GM12873 (cell line): ENCODE data around the gene SHROOM2.

Experiments used
- TF ChIP-seq, protein P1 (sequence below): IDR thresholded peaks from 2 replicates; pipeline ENCODE4 v1.5.1; 2012; ENCODE audit warnings: low read depth, mild to moderate bottlenecking, moderate library complexity, low read length, control low read depth; ENCODE audit not compliant: insufficient read depth; ENCODE audit errors: missing control alignments

SHROOM2 gene

DNA sequence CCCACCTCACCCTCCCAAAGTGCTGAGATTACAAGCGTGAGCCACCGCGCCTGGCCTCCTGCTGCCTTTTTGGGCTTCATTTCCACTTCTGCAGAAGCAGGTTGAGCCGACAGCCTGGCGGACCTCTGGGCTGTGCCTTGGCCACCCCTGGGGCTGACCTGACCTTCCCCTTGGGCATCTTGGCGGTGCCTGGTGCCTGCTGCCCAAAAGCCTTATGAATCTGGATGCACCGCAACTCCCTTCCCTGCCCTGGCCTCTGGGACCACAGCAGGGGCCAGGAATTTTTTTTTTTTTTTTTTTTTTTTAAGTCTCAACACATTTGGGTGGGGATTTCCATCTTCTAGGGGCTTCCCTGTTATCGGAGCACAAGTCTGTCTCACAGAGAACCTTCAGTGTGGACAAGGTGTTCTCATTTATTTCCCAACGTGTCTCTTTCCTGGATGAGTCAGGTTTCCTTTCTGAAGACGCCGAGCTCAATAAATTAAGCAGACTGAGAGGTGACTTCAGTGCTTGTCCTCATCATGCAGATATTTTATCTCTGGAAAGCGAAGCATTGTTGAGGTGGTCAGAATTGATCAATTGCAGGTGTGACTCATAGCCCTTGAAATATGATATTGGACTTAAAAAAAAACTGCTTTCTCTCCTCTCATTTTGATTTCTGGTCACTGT lies 79.7 kb downstream of the SHROOM2 start:
- TF ChIP-seq, protein P1, sequence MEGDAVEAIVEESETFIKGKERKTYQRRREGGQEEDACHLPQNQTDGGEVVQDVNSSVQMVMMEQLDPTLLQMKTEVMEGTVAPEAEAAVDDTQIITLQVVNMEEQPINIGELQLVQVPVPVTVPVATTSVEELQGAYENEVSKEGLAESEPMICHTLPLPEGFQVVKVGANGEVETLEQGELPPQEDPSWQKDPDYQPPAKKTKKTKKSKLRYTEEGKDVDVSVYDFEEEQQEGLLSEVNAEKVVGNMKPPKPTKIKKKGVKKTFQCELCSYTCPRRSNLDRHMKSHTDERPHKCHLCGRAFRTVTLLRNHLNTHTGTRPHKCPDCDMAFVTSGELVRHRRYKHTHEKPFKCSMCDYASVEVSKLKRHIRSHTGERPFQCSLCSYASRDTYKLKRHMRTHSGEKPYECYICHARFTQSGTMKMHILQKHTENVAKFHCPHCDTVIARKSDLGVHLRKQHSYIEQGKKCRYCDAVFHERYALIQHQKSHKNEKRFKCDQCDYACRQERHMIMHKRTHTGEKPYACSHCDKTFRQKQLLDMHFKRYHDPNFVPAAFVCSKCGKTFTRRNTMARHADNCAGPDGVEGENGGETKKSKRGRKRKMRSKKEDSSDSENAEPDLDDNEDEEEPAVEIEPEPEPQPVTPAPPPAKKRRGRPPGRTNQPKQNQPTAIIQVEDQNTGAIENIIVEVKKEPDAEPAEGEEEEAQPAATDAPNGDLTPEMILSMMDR = no peak

DNA sequence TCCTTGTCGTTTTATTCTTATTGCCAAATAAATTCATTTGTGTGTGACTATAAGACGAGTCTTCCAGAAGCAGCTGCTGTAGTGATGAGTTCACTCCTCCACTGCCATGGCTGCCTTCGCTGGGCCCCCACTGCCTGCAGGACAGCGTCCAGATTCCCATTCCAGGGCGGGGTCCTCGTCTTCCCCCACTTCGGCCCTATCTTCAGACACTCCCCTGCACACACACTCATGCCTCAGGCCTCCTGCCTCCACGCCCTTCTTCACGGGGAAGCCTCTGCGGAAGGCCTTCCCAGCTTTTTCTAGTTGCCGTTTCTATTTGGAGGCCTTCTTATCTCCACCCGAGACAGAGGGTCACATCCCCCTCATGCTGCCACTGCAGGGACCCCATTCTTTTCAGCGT lies 80.4 kb downstream of the SHROOM2 start:
- TF ChIP-seq, protein P1 = no peak

DNA sequence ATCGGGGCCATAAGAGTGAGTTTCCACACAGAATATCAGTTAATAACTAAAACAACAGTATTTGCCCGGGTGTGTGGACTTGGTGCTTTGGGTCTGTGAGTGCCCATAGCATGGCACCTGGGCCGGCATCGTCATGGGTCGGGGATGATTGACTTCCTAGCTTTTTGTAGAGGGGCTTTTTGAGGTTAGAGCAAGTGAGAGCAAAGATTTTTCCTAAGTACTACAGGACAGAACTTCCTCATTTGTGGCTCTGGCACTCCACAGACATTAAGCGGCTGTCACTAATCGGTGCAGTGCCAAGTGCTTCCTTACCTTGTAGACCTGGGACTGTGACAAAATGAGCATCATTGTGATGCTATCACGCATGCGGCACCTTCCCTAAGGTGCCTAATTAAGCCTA lies 81.0 kb downstream of the SHROOM2 start:
- TF ChIP-seq, protein P1 = no peak

DNA sequence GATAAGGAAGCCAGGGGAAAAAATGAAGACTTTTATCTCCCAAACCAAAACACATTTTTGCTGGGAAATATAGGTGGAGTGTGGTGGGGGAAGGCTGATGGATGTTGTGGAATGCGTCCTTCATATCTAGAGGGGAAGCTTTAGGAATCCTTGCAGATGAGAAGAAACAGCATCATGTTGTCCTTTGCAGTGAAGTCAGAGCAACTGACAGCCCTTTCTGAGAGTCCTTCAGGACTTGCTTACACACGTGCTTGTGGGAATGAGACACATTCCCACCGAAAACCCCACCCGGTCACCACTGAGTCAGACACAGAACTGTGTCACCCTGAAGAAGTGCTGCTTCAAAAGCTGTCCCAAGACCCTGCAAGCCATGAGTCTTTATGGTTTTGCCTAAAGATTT lies 81.5 kb downstream of the SHROOM2 start:
- TF ChIP-seq, protein P1 = no peak

DNA sequence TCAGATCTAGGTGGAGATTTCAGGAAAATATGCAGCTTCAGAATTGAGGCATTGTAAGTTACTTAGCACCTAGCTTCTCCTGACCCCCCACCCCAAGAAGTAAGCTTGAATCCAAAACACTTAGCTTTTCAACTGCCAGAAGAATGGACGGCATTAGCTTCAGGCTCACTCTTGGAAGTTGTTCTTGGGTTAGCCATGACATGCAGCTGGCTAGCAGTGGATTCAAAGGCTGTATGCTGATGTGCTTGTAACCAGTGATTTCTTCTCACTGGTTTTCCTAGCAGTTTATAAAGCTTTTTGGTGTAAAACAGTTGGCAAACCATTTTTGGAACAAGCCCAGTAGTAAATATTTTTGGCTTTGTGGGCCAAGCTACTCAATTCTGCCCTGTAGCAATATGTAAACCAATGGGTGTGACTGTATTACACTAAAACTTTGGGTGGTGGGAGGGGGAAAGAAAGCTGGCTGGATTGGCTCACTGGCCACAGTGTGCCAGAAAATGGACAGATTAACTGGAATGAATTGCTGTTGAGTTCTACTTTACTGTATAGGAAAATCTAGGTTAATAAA lies 85.6 kb downstream of the SHROOM2 start:
- TF ChIP-seq, protein P1 = no peak

DNA sequence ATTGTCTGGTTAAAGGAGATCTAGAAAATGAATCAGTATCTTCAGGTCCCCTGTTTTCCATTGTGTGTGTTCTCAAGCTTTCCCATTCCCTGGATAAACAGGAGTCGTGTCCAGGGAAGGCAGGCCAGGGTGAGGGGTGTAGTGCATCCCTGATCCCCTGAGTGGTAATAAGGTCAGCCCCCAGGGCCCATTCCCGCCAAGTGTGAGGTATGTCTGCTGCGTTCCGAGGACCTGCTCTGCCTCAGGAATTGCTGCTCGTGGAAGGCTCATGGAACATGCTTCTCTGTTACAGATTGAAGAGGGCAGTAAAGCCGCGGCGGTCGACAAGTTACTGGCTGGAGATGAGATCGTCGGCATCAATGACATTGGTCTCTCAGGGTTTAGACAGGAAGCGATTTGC lies 87.1 kb downstream of the SHROOM2 start:
- TF ChIP-seq, protein P1 = no peak

DNA sequence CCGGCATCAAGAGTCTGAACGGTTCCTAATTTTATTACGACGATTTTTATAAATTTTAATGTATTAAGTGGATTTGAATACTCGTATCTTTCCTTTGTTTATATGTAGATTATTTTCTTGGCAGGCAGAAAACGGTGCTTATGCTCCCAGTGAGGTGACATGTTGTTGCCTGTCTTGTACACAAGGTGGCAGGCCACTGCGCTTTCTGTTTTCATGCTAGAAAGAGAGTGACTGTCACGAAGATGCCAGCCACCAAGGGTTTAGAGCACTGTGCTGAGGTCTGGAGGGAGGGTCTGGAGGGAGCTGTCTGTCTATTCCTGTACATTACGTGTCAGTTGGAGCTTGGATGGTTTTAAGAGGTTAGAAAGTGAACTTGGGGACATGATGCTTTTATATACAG lies 87.7 kb downstream of the SHROOM2 start:
- TF ChIP-seq, protein P1 = peak; percentile 75
